Mucosa of rectum (tissue), 2 donors: ENCODE measurements around the gene IPCEF1.
"Not testable (repeated sequence)": the region's sequence is repeated elsewhere in the genome, so short reads cannot be mapped to it uniquely, and the experiment has no call there.

Experiments used
- H3K27ac ChIP-seq, 2 donors: one replicate each; pipeline ENCODE4 v1.7.0; 2013; ENCODE audit warnings: inconsistent platforms in 2 of 2, low read depth in 2 of 2, low read length in 2 of 2
- H3K27me3 ChIP-seq, 2 donors: one replicate each; pipeline ENCODE4 v1.7.0; 2013; ENCODE audit warnings: low read length in 2 of 2; ENCODE audit not compliant: control insufficient read depth in 2 of 2, insufficient read depth in 2 of 2
- H3K36me3 ChIP-seq, 2 donors: one replicate each; pipeline ENCODE4 v1.7.0; 2013; ENCODE audit warnings: low read length in 2 of 2; ENCODE audit not compliant: control insufficient read depth in 2 of 2, insufficient read depth in 2 of 2
- H3K4me1 ChIP-seq, 2 donors: one replicate each; pipeline ENCODE4 v1.7.0; 2013; ENCODE audit warnings: low read length in 2 of 2, mild to moderate bottlenecking in 1 of 2; ENCODE audit not compliant: control insufficient read depth in 2 of 2, insufficient read depth in 2 of 2
- H3K4me3 ChIP-seq, 2 donors: one replicate each; pipeline ENCODE4 v1.7.0; 2013; ENCODE audit warnings: low read length in 2 of 2
- H3K9ac ChIP-seq, 2 donors: one replicate each; pipeline ENCODE4 v1.7.0; 2013; ENCODE audit warnings: low read length in 2 of 2, low read depth in 1 of 2, mild to moderate bottlenecking in 1 of 2
- H3K9me3 ChIP-seq, 2 donors: one replicate each; pipeline ENCODE4 v1.7.0; 2013; ENCODE audit warnings: low read length in 2 of 2; ENCODE audit not compliant: control insufficient read depth in 2 of 2
- donor health status: healthy.
- donor health status: Normal muscosa, but diverticular disease.

Gene IPCEF1

GRCh38 chr6:154187714-154188113, 168.9 kb downstream of the IPCEF1 start:
- Histone ChIP-seq H3K36me3 (no peaks in the 10 kb centered on the region), H3K9me3 (no peaks in the 10 kb centered on the region), H3K9ac (no peak overlapping the region), H3K4me1 (no peaks in the 10 kb centered on the region), H3K27ac (no peak overlapping the region), H3K27me3 (no peaks in the 10 kb centered on the region), H3K4me3 (no peak overlapping the region)

DNA sequence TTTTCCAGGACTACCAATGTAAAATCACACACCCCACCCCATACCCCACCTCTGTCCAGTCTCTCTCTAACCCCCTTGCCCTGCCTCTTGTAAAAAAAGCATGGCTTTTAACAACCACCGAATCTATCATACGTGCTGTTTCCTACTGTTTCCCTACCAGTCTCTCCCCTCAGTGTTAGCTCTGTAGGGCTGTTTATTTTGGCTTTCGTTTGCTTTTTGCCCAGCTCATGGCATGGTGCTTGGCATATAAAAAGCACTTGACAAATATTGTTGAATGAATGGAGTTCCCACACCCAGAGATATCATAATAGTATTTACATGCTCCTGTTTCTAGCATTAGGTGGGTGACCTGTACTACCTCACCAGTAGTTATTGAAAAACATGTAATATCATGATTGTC, 169.4 kb downstream of the IPCEF1 start:
- H3K27me3 ChIP-seq = no peaks in the 10 kb centered on the region
- no peak overlapping the region for H3K9ac ChIP-seq
- no peak overlapping the region for H3K4me3 ChIP-seq
- H3K36me3 ChIP-seq = no peaks in the 10 kb centered on the region
- H3K4me1 ChIP-seq = no peaks in the 10 kb centered on the region
- H3K27ac ChIP-seq = no peak overlapping the region
- no peaks in the 10 kb centered on the region for H3K9me3 ChIP-seq

- Histone ChIP-seq H3K27ac (no peak overlapping the region), H3K9ac (no peak overlapping the region), H3K27me3 (no peaks in the 10 kb centered on the region), H3K4me1 (no peaks in the 10 kb centered on the region), H3K36me3 (no peaks in the 10 kb centered on the region), H3K4me3 (no peak overlapping the region), H3K9me3 (no peaks in the 10 kb centered on the region)
Observed at GRCh38 chr6:154179434-154179833, 177.2 kb downstream of the IPCEF1 start.

DNA sequence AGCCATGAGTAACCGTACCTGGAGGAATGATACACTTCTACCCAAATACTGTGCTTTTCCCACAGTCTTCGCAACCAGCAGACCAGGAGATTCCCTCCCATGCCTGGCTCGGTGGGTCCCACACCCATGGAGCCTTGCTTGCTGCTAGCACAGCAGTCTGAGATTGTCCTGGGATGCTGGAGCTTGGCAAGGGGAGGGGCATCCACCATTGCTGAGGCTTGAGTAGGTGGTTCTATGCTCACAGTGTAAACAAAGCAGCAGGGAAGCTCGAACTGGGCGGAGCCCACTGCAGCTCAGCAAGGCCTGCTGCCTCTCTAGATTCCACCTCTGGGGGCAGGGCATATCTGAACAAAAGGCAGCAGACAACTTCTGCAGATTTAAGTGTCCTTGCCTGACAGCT, 184.2 kb downstream of the IPCEF1 start:
- not testable (repeated sequence) for H3K27ac ChIP-seq, H3K4me3 ChIP-seq, H3K9ac ChIP-seq, H3K4me1 ChIP-seq, H3K36me3 ChIP-seq, H3K27me3 ChIP-seq, H3K9me3 ChIP-seq

DNA sequence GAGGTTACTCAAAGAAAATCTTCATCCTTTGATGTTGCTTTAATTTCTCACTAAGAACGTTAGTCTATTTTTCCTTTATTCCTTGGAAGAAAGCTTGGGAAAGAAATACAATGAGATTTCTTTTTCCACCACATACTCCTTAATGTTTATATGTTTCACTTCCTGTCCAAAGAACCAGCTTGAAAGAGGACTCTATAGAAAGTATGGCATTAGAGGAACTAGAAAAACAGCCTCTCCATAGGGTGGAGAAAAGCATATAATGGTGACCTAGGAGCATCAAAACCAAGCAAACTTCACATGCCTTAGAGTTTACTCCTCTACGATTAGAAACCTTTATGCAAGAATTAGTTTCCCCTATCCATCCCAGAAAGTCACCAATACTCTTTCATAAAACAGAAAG, 186.5 kb downstream of the IPCEF1 start:
- Histone ChIP-seq H3K36me3 (no peaks in the 10 kb centered on the region), H3K27me3 (no peaks in the 10 kb centered on the region), H3K4me3 (no peak overlapping the region), H3K27ac (no peak overlapping the region), H3K9me3 (no peaks in the 10 kb centered on the region), H3K9ac (no peak overlapping the region), H3K4me1 (peaks cover 0 to 2% of the 10 kb centered on the region in 2 donors)

- Histone ChIP-seq H3K27ac (no peak overlapping the region), H3K4me3 (no peak overlapping the region), H3K9me3 (no peaks in the 10 kb centered on the region), H3K27me3 (no peaks in the 10 kb centered on the region), H3K36me3 (no peaks in the 10 kb centered on the region), H3K4me1 (peaks cover 0 to 2% of the 10 kb centered on the region in 2 donors), H3K9ac (no peak overlapping the region)
Observed at GRCh38 chr6:154169193-154169847, 187.3 kb downstream of the IPCEF1 start.

GRCh38 chr6:154167126-154167525, 189.5 kb downstream of the IPCEF1 start:
- H3K4me1 ChIP-seq = peaks cover 0 to 2% of the 10 kb centered on the region in 2 donors
- no peak overlapping the region for H3K4me3 ChIP-seq
- H3K27me3 ChIP-seq = no peaks in the 10 kb centered on the region
- H3K9me3 ChIP-seq = no peaks in the 10 kb centered on the region
- no peak overlapping the region for H3K27ac ChIP-seq
- no peak overlapping the region for H3K9ac ChIP-seq
- peaks cover 0 to 2% of the 10 kb centered on the region in 2 donors for H3K36me3 ChIP-seq

GRCh38 chr6:154166140-154166539, 190.5 kb downstream of the IPCEF1 start:
- Histone ChIP-seq H3K36me3 (peaks cover 0 to 2% of the 10 kb centered on the region in 2 donors), H3K9me3 (no peaks in the 10 kb centered on the region), H3K9ac (no peak overlapping the region), H3K27me3 (no peaks in the 10 kb centered on the region), H3K4me3 (no peak overlapping the region), H3K4me1 (peaks cover 0 to 2% of the 10 kb centered on the region in 2 donors), H3K27ac (no peak overlapping the region)

DNA sequence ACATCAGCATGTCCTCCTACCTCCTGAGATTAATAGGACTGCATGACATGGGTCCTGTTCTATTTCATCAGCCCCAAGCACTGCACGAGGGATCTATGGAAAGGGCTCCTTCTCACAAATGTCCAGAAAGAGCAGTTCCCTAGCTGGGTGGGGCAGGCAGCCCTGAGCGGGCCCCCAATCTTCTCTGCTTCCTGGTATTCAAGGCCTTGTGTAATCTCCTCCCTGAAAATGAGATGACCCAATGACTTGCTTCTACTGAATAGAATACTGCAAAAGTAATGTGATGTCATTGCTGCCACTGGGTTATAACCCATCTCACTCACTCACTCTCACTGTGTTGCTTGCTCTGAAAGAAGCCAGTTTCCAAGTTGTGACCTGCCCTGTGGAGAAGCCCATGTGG, 191.1 kb downstream of the IPCEF1 start:
- peaks cover 0 to 2% of the 10 kb centered on the region in 2 donors for H3K4me1 ChIP-seq
- H3K9me3 ChIP-seq = no peaks in the 10 kb centered on the region
- H3K9ac ChIP-seq = no peak overlapping the region
- peaks cover 0 to 2% of the 10 kb centered on the region in 2 donors for H3K36me3 ChIP-seq
- H3K27me3 ChIP-seq = no peaks in the 10 kb centered on the region
- H3K27ac ChIP-seq = no peak overlapping the region
- H3K4me3 ChIP-seq = no peak overlapping the region

- H3K4me1 ChIP-seq = peaks cover 0 to 2% of the 10 kb centered on the region in 2 donors
- no peaks in the 10 kb centered on the region for H3K9me3 ChIP-seq
- H3K4me3 ChIP-seq = no peak overlapping the region
- H3K9ac ChIP-seq = no peak overlapping the region
- peaks cover 0 to 2% of the 10 kb centered on the region in 2 donors for H3K36me3 ChIP-seq
- H3K27me3 ChIP-seq = no peaks in the 10 kb centered on the region
- no peak overlapping the region for H3K27ac ChIP-seq
Observed at GRCh38 chr6:154164397-154164796, 192.2 kb downstream of the IPCEF1 start.
